ENCODE results near the gene COL13A1. TPM values are rescaled to one million over a fixed set of nuclear protein-coding genes. Genes with fewer than 3 reads are reported as not detected.

The COL13A1 gene
- total and polyA plus RNA-seq, 2 experiments from 2014 or later = 57.2 to 150 TPM

DNA sequence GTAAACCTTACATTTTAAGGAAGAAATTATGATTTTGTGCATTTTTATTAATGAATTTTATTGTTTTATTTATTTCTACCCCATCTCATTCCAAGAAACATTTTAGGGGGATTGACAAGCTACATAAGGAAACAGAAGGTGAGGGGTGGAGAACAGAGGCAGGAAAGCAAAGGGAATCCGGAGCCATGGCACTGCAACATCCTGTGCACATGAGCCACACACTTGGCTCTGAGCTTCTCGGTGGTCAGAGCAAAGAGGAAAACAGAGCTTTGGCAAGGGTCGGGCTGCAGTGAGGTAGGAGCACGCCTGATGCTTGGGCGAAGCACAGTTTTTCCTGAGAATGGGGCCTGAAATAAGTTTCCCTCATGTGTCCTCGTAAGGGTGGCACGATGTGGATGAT lies 68.9 kb downstream of the COL13A1 start:
- Histone ChIP-seq H3K27ac (no peak overlapping the region), H3K9me3 (ENCODE audit: low read depth) (no peaks in the 10 kb centered on the region), H3K27me3 (no peaks in the 10 kb centered on the region), H3K4me3 (no peak overlapping the region), H3K36me3 (no peaks in the 10 kb centered on the region), H3K4me1 (ENCODE audit: low read depth) (peaks cover 22% of the 10 kb centered on the region)
- TF ChIP-seq, protein P1, sequence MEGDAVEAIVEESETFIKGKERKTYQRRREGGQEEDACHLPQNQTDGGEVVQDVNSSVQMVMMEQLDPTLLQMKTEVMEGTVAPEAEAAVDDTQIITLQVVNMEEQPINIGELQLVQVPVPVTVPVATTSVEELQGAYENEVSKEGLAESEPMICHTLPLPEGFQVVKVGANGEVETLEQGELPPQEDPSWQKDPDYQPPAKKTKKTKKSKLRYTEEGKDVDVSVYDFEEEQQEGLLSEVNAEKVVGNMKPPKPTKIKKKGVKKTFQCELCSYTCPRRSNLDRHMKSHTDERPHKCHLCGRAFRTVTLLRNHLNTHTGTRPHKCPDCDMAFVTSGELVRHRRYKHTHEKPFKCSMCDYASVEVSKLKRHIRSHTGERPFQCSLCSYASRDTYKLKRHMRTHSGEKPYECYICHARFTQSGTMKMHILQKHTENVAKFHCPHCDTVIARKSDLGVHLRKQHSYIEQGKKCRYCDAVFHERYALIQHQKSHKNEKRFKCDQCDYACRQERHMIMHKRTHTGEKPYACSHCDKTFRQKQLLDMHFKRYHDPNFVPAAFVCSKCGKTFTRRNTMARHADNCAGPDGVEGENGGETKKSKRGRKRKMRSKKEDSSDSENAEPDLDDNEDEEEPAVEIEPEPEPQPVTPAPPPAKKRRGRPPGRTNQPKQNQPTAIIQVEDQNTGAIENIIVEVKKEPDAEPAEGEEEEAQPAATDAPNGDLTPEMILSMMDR (IDR thresholded peaks at IDR 0.05; ENCODE audit: low read depth, low read length) = no peak
- no peak for DNase-seq (ENCODE audit: low read depth in 1 of 2, low spot score in 1 of 2)

- no peaks in the 10 kb centered on the region for H3K27me3 ChIP-seq
- H3K4me1 ChIP-seq (ENCODE audit: low read depth) = peaks cover 21% of the 10 kb centered on the region
- H3K9me3 ChIP-seq (ENCODE audit: low read depth) = no peaks in the 10 kb centered on the region
- H3K27ac ChIP-seq = no peak overlapping the region
- TF ChIP-seq, protein P1 (IDR thresholded peaks at IDR 0.05; ENCODE audit: low read depth, low read length) = no peak
- no peak for DNase-seq (ENCODE audit: low read depth in 1 of 2, low spot score in 1 of 2)
- H3K4me3 ChIP-seq = no peak overlapping the region
- no peaks in the 10 kb centered on the region for H3K36me3 ChIP-seq
These were observed 69.4 kb downstream of the COL13A1 start for GRCh38 chr10:69871074-69871473.

DNA sequence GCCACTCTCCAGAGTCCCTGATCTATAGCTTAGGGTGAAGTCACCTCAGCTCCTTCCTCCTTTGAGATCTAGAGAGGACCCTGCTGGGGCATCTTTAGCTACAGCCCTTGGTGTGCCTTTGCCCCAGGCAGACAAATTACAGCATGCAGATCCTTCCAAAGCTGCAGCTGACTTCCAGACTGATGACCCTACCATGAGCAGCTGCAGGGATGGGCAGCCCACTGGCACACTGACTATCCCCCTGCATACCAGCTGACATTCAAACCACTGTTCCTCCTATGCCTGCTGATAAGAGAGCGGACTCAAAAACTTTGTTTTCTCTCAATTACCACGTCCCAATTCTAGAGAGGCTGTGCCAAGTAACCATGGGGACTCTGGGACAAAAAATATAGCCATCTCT lies 70.6 kb downstream of the COL13A1 start:
- Histone ChIP-seq H3K4me1 (ENCODE audit: low read depth) (peaks cover 22% of the 10 kb centered on the region), H3K9me3 (ENCODE audit: low read depth) (no peaks in the 10 kb centered on the region), H3K36me3 (no peaks in the 10 kb centered on the region), H3K27me3 (no peaks in the 10 kb centered on the region), H3K27ac (no peak overlapping the region), H3K4me3 (no peak overlapping the region)
- no peak for DNase-seq (ENCODE audit: low read depth in 1 of 2, low spot score in 1 of 2)
- TF ChIP-seq, protein P1 (IDR thresholded peaks at IDR 0.05; ENCODE audit: low read depth, low read length) = no peak

GRCh38 chr10:69873135-69873639 lies 71.5 kb downstream of the COL13A1 start:
- peaks cover 23% of the 10 kb centered on the region for H3K4me1 ChIP-seq (ENCODE audit: low read depth)
- no peaks in the 10 kb centered on the region for H3K27me3 ChIP-seq
- H3K27ac ChIP-seq = no peak overlapping the region
- H3K4me3 ChIP-seq = no peak overlapping the region
- TF ChIP-seq, protein P1 (IDR thresholded peaks at IDR 0.05; ENCODE audit: low read depth, low read length) = no peak
- no peaks in the 10 kb centered on the region for H3K9me3 ChIP-seq (ENCODE audit: low read depth)
- DNase-seq (ENCODE audit: low read depth in 1 of 2, low spot score in 1 of 2) = no peak
- H3K36me3 ChIP-seq = no peaks in the 10 kb centered on the region

GRCh38 chr10:69874449-69874848 lies 72.7 kb downstream of the COL13A1 start:
- Histone ChIP-seq H3K27ac (no peak overlapping the region), H3K4me3 (no peak overlapping the region), H3K27me3 (no peaks in the 10 kb centered on the region), H3K9me3 (ENCODE audit: low read depth) (no peaks in the 10 kb centered on the region), H3K4me1 (ENCODE audit: low read depth) (peaks cover 26% of the 10 kb centered on the region), H3K36me3 (no peaks in the 10 kb centered on the region)
- TF ChIP-seq, protein P1 (IDR thresholded peaks at IDR 0.05; ENCODE audit: low read depth, low read length) = peak; percentile 9
- peak in 1 of 2 donors; percentile 66 for DNase-seq (ENCODE audit: low read depth in 1 of 2, low spot score in 1 of 2)
